ENCODE measurements around the gene UGT1A4. TPM values are rescaled to one million over a fixed set of nuclear protein-coding genes. Genes with fewer than 3 reads are reported as not detected.
"Not testable (repeated sequence)": the region's sequence is repeated elsewhere in the genome, so short reads cannot be mapped to it uniquely, and the experiment has no call there.

The UGT1A4 gene
- total RNA-seq, 3 donors from 2014 or later, result 2.4 to 7.0 (median 2.9) TPM

DNA sequence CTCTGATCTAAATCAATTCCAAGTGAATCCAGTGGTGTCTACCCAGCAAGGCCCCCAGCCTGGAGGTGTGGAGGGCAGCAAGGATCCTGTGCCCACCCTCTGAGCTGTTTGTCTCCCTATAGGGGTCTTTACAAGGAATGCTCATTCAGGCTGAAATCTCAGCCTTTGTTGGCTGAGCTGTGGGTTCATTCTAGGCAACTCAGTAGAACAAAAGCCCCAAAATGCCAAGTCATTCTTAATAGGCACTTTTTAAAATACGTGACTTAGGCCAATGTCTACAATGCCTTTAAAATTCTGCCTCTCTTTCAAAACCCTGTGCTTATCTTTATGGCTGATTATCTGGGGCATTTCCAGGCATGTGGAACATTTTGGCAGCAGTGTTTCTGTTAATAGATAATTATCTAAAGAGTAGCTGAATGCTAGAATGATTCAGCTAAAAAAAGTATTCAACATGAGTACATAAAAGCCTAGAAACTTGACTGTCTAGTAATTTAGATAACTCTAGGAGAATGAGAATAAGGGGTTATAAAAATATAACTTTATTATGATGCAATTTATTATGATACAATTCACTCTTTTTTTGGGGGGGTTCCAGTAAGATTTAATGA is 18.4 kb upstream of the UGT1A4 start:
- Histone ChIP-seq H3K4me1 (ENCODE audit: low read depth) (no peaks in the 10 kb centered on the region), H3K9me3 (no peaks in the 10 kb centered on the region), H3K4me3 (no peak overlapping the region), H3K36me3 (ENCODE audit: low read depth) (no peaks in the 10 kb centered on the region)
- no peak for DNase-seq
- intact Hi-C loops (cut with DNase I, micrococcal nuclease), result no loop called here
- TF ChIP-seq, protein P1, sequence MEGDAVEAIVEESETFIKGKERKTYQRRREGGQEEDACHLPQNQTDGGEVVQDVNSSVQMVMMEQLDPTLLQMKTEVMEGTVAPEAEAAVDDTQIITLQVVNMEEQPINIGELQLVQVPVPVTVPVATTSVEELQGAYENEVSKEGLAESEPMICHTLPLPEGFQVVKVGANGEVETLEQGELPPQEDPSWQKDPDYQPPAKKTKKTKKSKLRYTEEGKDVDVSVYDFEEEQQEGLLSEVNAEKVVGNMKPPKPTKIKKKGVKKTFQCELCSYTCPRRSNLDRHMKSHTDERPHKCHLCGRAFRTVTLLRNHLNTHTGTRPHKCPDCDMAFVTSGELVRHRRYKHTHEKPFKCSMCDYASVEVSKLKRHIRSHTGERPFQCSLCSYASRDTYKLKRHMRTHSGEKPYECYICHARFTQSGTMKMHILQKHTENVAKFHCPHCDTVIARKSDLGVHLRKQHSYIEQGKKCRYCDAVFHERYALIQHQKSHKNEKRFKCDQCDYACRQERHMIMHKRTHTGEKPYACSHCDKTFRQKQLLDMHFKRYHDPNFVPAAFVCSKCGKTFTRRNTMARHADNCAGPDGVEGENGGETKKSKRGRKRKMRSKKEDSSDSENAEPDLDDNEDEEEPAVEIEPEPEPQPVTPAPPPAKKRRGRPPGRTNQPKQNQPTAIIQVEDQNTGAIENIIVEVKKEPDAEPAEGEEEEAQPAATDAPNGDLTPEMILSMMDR (IDR thresholded peaks at IDR 0.05), result no peak
- ATAC-seq, result peak; percentile 93

- H3K4me3 ChIP-seq; DNase-seq; H3K36me3 ChIP-seq (ENCODE audit: low read depth); ATAC-seq; H3K4me1 ChIP-seq (ENCODE audit: low read depth); intact Hi-C loops (cut with DNase I, micrococcal nuclease); H3K9me3 ChIP-seq: not testable (repeated sequence)
Measured at GRCh38 chr2:233700842-233701241, 17.7 kb upstream of the UGT1A4 start.

DNA sequence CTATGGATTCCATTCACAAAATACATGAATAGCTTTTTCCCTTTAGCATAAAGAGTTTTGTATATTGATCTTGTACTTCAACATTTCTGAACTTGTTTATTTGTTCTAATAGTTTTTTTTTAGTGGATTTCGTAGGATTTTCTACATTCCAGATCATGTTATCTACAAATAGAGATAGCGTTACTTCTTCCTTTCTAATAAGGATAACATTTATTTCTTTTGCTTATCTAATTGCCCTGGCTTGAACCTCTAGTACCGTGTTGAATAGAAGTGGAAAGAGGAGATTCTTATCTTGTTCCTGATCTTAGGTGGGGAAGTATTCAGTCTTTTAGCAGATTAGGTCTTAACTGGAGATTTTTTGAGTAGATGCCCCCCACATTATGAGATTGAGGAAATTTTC is 16.3 kb upstream of the UGT1A4 start:
- Histone ChIP-seq H3K9me3 (no peaks in the 10 kb centered on the region), H3K36me3 (ENCODE audit: low read depth) (no peaks in the 10 kb centered on the region), H3K4me1 (ENCODE audit: low read depth) (no peaks in the 10 kb centered on the region), H3K4me3 (no peak overlapping the region)
- TF ChIP-seq, protein P1 (IDR thresholded peaks at IDR 0.05), result no peak
- no peak for ATAC-seq
- intact Hi-C loops (cut with DNase I, micrococcal nuclease), result no loop called here
- DNase-seq, result no peak

- TF ChIP-seq, protein P1 (IDR thresholded peaks at IDR 0.05), result no peak
Measured at GRCh38 chr2:233705911-233706506, 12.5 kb upstream of the UGT1A4 start.

DNA sequence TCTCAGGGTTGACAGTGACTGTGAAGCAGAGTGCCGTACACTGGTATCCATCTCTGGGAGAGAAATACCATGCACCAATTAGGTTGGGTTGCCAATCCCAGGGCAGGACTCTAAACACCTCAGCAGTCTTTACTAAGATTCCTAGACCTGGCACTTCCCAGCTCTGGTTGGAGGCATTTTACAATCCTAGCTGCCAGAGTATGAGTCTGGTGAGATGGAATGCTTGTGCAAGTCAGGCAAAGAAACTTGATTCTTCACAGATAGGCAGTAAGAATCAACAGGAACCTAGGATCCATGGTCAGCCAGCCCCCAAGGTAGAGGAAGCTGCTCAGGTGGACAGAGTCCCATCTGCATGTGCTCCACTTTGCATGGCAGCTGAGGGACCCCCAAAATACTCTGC is 11.8 kb upstream of the UGT1A4 start:
- H3K4me3 ChIP-seq, result no peak overlapping the region
- ATAC-seq, result no peak

More at GRCh38 chr2:233705911-233706506, 12.5 kb upstream of the UGT1A4 start:
- Histone ChIP-seq H3K4me3 (no peak overlapping the region), H3K9me3 (no peaks in the 10 kb centered on the region), H3K36me3 (ENCODE audit: low read depth) (no peaks in the 10 kb centered on the region), H3K4me1 (ENCODE audit: low read depth) (no peaks in the 10 kb centered on the region)
- intact Hi-C loops (cut with DNase I, micrococcal nuclease), result no loop called here
- peak in 1 of 3 donors; percentile 36 for DNase-seq
- peak; percentile 82 for ATAC-seq

More for the DNA sequence above, 11.8 kb upstream of the UGT1A4 start:
- Histone ChIP-seq H3K9me3 (no peaks in the 10 kb centered on the region), H3K4me1 (ENCODE audit: low read depth) (no peaks in the 10 kb centered on the region), H3K36me3 (ENCODE audit: low read depth) (no peaks in the 10 kb centered on the region)
- intact Hi-C loops (cut with DNase I, micrococcal nuclease), result no loop called here
- DNase-seq, result no peak
- TF ChIP-seq, protein P1 (IDR thresholded peaks at IDR 0.05), result no peak
